ENCODE data around the gene ECI1.

The ECI1 gene

DNA sequence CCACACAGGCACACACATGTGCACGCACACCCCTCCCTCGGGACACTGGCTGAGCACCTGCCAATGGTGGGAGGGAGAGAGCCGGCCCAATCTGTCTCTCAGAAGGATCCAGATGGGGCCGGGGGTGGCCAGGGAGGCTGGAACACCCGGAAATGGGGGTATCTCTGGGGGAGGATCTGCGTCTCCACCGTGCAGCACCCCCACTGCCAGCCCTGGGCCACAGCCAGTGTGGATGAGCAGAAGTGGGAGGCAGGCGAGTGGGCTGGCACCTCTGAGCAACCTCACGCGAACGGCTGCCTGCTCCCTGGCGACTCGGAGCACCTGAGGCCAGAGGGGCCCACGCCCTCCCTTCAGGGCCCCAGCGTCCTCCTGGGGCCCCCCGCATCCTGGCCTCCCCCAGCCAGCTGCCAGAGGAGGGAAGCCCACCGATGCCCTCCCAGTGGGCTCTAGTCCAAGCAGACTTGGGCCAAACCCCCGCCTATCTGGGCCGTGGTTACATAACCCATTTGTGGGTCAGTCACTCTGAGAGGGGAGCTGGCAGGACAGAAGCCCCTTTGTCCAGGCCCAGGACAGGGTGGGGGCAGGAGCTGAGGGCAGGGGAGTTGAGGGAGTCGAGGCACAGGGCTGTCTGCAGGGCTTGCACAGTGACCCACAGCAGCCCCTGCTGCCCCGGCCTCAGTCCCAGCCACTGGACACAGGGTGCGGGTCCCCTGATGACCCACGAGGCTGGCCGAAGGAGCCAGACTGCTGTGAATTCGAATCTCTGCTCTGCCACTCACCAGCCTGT is 60.5 kb downstream of the ECI1 start:
- TF ChIP-seq, protein P1, sequence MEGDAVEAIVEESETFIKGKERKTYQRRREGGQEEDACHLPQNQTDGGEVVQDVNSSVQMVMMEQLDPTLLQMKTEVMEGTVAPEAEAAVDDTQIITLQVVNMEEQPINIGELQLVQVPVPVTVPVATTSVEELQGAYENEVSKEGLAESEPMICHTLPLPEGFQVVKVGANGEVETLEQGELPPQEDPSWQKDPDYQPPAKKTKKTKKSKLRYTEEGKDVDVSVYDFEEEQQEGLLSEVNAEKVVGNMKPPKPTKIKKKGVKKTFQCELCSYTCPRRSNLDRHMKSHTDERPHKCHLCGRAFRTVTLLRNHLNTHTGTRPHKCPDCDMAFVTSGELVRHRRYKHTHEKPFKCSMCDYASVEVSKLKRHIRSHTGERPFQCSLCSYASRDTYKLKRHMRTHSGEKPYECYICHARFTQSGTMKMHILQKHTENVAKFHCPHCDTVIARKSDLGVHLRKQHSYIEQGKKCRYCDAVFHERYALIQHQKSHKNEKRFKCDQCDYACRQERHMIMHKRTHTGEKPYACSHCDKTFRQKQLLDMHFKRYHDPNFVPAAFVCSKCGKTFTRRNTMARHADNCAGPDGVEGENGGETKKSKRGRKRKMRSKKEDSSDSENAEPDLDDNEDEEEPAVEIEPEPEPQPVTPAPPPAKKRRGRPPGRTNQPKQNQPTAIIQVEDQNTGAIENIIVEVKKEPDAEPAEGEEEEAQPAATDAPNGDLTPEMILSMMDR (IDR thresholded peaks at IDR 0.05; ENCODE audit: low read depth, low read length), result no peak
- DNase-seq (ENCODE audit: low read depth in 2 of 2), result no peak
- no peak overlapping the region for H3K4me3 ChIP-seq (replicated peaks in 1 of 2; ENCODE audit: low read depth in 2 of 2, low read length in 2 of 2)

DNA sequence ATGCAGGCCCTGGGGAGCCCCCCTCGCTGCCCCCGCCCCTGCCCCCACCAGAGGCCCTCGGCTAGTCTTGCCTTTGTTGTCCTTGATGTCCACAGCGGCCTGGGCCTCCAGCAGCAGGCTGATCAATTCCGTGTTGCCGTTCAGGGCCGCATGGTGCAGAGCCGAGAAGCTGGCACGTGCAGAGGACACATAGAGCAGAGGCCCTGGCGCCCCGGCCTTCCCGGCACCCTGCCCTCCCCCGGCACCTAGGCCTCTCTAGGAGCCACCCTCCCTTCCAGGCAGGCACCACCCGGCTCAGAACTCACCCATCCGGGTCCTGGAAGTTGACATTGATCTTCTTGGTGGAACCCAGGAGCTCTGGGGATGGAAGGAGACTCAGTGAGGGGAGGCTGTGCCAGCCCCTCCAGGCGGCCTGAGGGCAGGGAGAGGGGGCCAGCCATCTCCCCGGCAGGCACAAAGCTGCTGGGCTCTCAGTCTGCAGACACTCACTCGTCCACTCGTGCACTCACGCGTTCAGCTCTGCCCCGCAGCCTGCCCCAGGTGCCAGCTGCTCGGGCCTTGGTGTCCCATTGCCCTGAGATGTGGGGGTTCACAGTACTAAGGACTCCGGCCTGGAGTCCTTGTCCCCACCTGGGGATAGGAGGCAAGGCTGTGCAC is 61.3 kb downstream of the ECI1 start:
- TF ChIP-seq, protein P1 (IDR thresholded peaks at IDR 0.05; ENCODE audit: low read depth, low read length), result no peak
- no peak for DNase-seq (ENCODE audit: low read depth in 2 of 2)
- no peak overlapping the region for H3K4me3 ChIP-seq (replicated peaks in 1 of 2; ENCODE audit: low read depth in 2 of 2, low read length in 2 of 2)
